DOHH2 (cell line): ENCODE measurements around the gene BPIFB2.

Experiments used
- H3F3A ChIP-seq: fragments of 200-600 bp; sonication (generic), shearing (Covaris generic); 2 replicates; pipeline ENCODE4 v1.6.0; 2016; ENCODE audit warnings: antibody characterized with exemption, mild to moderate bottlenecking; ENCODE audit not compliant: control insufficient read depth, insufficient read depth
- H3K27ac ChIP-seq: fragments of 200-600 bp; sonication (generic); 2 replicates; pipeline ENCODE4 v1.5.1; 2014; ENCODE audit warnings: low read depth, mild to moderate bottlenecking, low read length, moderate library complexity
- H3K27me3 ChIP-seq: fragments of 200-600 bp; sonication (generic); 2 replicates; pipeline ENCODE4 v1.6.1; 2014; ENCODE audit warnings: mild to moderate bottlenecking, low read length, mixed read lengths; ENCODE audit not compliant: control insufficient read depth
- H3K36me3 ChIP-seq: fragments of 200-600 bp; sonication (generic); 2 replicates; pipeline ENCODE4 v1.6.1; 2014; ENCODE audit warnings: mild to moderate bottlenecking, low read length, moderate library complexity, mixed read lengths; ENCODE audit not compliant: control insufficient read depth
- H3K4me1 ChIP-seq: fragments of 200-600 bp; sonication (generic); 2 replicates; pipeline ENCODE4 v1.6.1; 2014; ENCODE audit warnings: mild to moderate bottlenecking, low read length, mixed read lengths; ENCODE audit not compliant: control insufficient read depth
- H3K4me2 ChIP-seq: fragments of 200-600 bp; sonication (generic); 2 replicates; pipeline ENCODE4 v1.6.0; 2014; ENCODE audit warnings: mild to moderate bottlenecking, low read length, moderate library complexity
- H3K4me3 ChIP-seq: fragments of 200-600 bp; sonication (generic); 2 replicates; pipeline ENCODE4 v1.5.1; 2014; ENCODE audit warnings: mild to moderate bottlenecking, low read length, mixed read lengths
- H3K79me2 ChIP-seq: fragments of 200-600 bp; sonication (generic); 2 replicates; pipeline ENCODE4 v1.6.1; 2014; ENCODE audit warnings: mild to moderate bottlenecking, low read length, mixed read lengths; ENCODE audit not compliant: control insufficient read depth
- H3K9me2 ChIP-seq: fragments of 200-600 bp; sonication (generic); replicated peaks from 2 replicates; pipeline ENCODE4 v1.6.1; 2014; ENCODE audit warnings: mild to moderate bottlenecking, low read length, mixed read lengths; ENCODE audit not compliant: control insufficient read depth
- H3K9me3 ChIP-seq: fragments of 200-600 bp; sonication (generic); 2 replicates; pipeline ENCODE4 v1.6.1; 2014; ENCODE audit warnings: antibody characterized with exemption, low read length, mixed read lengths; ENCODE audit not compliant: control insufficient read depth, insufficient read depth
- H4K20me1 ChIP-seq: fragments of 200-600 bp; sonication (generic); 2 replicates; pipeline ENCODE4 v1.6.0; 2014; ENCODE audit warnings: low read depth, mild to moderate bottlenecking, antibody characterized with exemption, low read length, moderate library complexity; ENCODE audit not compliant: control insufficient read depth, insufficient read depth
- EZH2phosphoT487 ChIP-seq: fragments of 200-600 bp; sonication (generic); IDR thresholded peaks from 2 replicates; pipeline ENCODE4 v1.6.1; 2017; ENCODE audit warnings: borderline replicate concordance, mild to moderate bottlenecking, antibody characterized with exemption, low read length, moderate library complexity, mixed read lengths
- TF ChIP-seq, protein P1 (sequence below): fragments of 200-600 bp; sonication (generic); IDR thresholded peaks from one replicate; pipeline ENCODE4 v1.5.1; 2014; ENCODE audit warnings: antibody characterized with exemption, mild to moderate bottlenecking, low read depth, low read length; ENCODE audit not compliant: poor library complexity, severe bottlenecking

BPIFB2 gene

DNA sequence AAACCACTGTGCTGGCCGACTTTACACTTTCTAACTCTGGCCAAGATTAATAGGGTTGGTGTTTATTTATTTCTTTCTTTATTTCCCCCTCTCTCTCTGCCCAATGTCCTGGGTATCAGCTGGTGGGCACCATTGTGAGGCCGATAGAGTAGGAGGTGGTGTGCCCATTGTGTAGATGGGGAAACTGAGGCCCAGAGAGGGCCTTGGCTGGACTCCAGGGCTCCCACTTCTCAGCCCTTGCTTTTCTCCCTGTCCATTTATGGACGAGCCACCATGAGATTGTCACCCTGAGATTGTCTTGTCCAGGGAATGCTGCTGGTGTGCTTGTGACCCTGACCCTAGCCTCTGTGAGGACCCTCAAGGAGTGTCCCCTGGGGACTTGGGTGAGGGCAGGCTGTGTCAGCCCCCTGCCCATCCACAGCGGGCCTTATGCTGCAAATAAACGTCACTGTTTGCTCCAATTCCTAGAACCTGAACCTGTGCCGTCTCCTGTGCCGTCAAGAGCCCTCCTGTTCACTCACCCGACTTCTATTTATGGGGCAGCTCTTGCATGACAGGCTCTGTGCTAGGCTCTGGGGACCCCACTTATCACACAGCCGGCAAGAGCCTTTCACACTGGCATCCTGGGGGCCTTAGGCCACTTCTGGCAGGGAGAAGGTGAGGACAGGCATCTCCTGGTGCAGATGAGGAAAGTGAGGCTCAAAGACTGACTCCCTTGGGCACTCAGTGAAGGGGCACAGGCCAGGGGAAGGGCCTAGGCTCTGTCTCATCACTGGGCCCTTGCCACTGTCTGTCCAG, 28.1 kb upstream of the BPIFB2 start:
- Histone ChIP-seq H3K9me2 (no peaks in the 10 kb centered on the region), H3K36me3 (no peaks in the 10 kb centered on the region), H3K9me3 (no peaks in the 10 kb centered on the region), H3K27ac (no peak overlapping the region), H4K20me1 (no peaks in the 10 kb centered on the region), H3K79me2 (no peaks in the 10 kb centered on the region), H3F3A (no peaks in the 10 kb centered on the region), H3K4me1 (no peaks in the 10 kb centered on the region), H3K4me2 (no peak overlapping the region), H3K4me3 (no peak overlapping the region), H3K27me3 (0 out of 2 replicates have a peak, but pooled peaks cover 3% of the 10 kb centered on the region)
- TF ChIP-seq EZH2phosphoT487: no peak
- TF ChIP-seq, protein P1, sequence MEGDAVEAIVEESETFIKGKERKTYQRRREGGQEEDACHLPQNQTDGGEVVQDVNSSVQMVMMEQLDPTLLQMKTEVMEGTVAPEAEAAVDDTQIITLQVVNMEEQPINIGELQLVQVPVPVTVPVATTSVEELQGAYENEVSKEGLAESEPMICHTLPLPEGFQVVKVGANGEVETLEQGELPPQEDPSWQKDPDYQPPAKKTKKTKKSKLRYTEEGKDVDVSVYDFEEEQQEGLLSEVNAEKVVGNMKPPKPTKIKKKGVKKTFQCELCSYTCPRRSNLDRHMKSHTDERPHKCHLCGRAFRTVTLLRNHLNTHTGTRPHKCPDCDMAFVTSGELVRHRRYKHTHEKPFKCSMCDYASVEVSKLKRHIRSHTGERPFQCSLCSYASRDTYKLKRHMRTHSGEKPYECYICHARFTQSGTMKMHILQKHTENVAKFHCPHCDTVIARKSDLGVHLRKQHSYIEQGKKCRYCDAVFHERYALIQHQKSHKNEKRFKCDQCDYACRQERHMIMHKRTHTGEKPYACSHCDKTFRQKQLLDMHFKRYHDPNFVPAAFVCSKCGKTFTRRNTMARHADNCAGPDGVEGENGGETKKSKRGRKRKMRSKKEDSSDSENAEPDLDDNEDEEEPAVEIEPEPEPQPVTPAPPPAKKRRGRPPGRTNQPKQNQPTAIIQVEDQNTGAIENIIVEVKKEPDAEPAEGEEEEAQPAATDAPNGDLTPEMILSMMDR: no peak

DNA sequence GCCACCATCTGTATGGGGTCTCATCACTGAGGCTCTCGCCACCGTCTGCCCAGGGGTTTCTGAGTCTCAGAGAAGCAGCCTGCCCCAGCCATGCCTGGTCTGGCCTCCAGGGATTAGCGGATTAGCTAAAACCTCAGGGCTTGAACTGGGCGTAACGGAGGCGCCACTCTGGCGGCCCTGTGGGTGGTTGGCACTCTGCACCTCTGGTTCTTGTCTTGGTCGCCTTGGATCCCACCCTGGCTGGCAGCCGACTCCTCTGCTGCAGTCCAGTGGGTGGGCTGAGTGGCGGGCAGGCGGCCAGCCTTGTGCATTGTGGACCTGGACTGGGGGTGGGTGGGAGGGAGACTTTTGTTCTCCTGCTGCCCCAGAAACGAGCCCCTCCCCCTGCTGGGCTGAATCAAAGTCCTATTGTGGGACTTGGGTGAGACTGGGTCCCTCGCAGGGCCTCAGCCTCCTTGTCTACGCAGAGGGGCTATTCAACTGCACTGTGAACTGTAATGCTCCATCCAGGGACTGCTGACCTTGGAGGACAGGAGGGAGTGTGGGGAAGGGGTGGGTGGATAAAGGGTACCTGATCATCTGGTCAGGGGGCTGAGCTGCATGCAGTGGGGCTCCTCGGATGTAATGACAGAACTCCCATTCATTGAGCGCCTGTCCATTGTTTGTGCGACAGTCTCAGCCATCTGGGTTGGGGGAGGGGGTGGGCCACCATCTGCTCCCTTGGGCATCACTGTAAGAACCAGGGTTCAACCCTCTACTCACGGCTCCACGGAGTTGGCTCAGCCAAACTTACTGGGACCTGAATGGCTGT, 27.2 kb upstream of the BPIFB2 start:
- TF ChIP-seq, protein P1: no peak
- no peak for TF ChIP-seq EZH2phosphoT487
- H3K4me2 ChIP-seq: no peak overlapping the region
- H4K20me1 ChIP-seq: no peaks in the 10 kb centered on the region
- no peaks in the 10 kb centered on the region for H3K79me2 ChIP-seq
- no peak overlapping the region for H3K27ac ChIP-seq
- H3K27me3 ChIP-seq: 0 out of 2 replicates have a peak, but pooled peaks cover 3% of the 10 kb centered on the region
- no peaks in the 10 kb centered on the region for H3F3A ChIP-seq
- H3K4me1 ChIP-seq: no peaks in the 10 kb centered on the region
- H3K9me3 ChIP-seq: no peaks in the 10 kb centered on the region
- H3K4me3 ChIP-seq: no peak overlapping the region
- H3K9me2 ChIP-seq: no peaks in the 10 kb centered on the region
- no peaks in the 10 kb centered on the region for H3K36me3 ChIP-seq

- H3K9me3 ChIP-seq: no peaks in the 10 kb centered on the region
- H3K4me3 ChIP-seq: no peak overlapping the region
- H3K79me2 ChIP-seq: no peaks in the 10 kb centered on the region
- no peaks in the 10 kb centered on the region for H3F3A ChIP-seq
- no peaks in the 10 kb centered on the region for H3K36me3 ChIP-seq
- H4K20me1 ChIP-seq: no peaks in the 10 kb centered on the region
- H3K4me2 ChIP-seq: no peak overlapping the region
- H3K9me2 ChIP-seq: no peaks in the 10 kb centered on the region
- 0 out of 2 replicates have a peak, but pooled peaks cover 3% of the 10 kb centered on the region for H3K27me3 ChIP-seq
- H3K27ac ChIP-seq: no peak overlapping the region
- TF ChIP-seq, protein P1: no peak
- H3K4me1 ChIP-seq: no peaks in the 10 kb centered on the region
These were observed 26.5 kb upstream of the BPIFB2 start for GRCh38 chr20:32980990-32981389.
